Measurements from ENCODE around the gene MUCL3. TPM values are rescaled to one million over a fixed set of nuclear protein-coding genes. Genes with fewer than 3 reads are reported as not detected.

The MUCL3 gene
- total RNA-seq, 1 experiment from 2014 or later = 0.15 TPM

GRCh38 chr6:30960907-30961673, 20.3 kb downstream of the MUCL3 start:
- Histone ChIP-seq H3K4me1 (ENCODE audit: control insufficient read depth in 1 of 2, insufficient read depth in 2 of 2, low read length in 2 of 2) (no peaks in the 10 kb centered on the region; a peak in 1 of 4 replicates), H3K4me3 (replicated peaks in 1 of 2; ENCODE audit: low read depth in 1 of 2, low read length in 2 of 2) (no peak overlapping the region), H3K4me2 (ENCODE audit: low read length) (no peak overlapping the region), H3K27me3 (ENCODE audit: insufficient read depth, low read length) (no peaks in the 10 kb centered on the region), H4K20me1 (ENCODE audit: insufficient read depth) (no peaks in the 10 kb centered on the region), H3K27ac (ENCODE audit: low read depth, low read length) (no peak overlapping the region), H3K9me3 (ENCODE audit: control insufficient read depth in 1 of 2, insufficient read depth in 1 of 2, low read depth in 1 of 2, low read length in 2 of 2) (no peaks in the 10 kb centered on the region), H3K9ac (ENCODE audit: low read length) (no peak overlapping the region), H3K79me2 (ENCODE audit: insufficient read depth, low read length) (no peaks in the 10 kb centered on the region), H3K9me2 (ENCODE audit: insufficient read depth) (no peaks in the 10 kb centered on the region), H2AFZ (ENCODE audit: low read depth, low read length, poor library complexity, severe bottlenecking) (no peak overlapping the region), H3K36me3 (ENCODE audit: control insufficient read depth in 1 of 2, insufficient read depth in 2 of 2, low read length in 2 of 2) (no peaks in the 10 kb centered on the region)
- ATAC-seq = no peak
- no peak for DNase-seq (ENCODE audit: low read depth, low spot score)
- CTCF ChIA-PET = no interaction called here
- RAD21 ChIA-PET (ENCODE audit: low non-redundant PET in 1 of 2, low total read pairs in 2 of 2, uncharacterized antibody in 2 of 2, unreplicated experiment in 2 of 2) = no interaction called here
- intact Hi-C loops (cut with micrococcal nuclease) = no loop called here
- TF ChIP-seq MAX (IDR thresholded peaks at IDR 0.05) = no peak
- no peak for TF ChIP-seq SIN3A (IDR thresholded peaks at IDR 0.05; ENCODE audit: low read depth)
- no peak for TF ChIP-seq POLR2A (IDR thresholded peaks at IDR 0.05; ENCODE audit: borderline replicate concordance, extremely low read depth, insufficient read depth, insufficient read length)
- TF ChIP-seq POLR2AphosphoS5 (IDR thresholded peaks at IDR 0.05; ENCODE audit: low read depth, low read length) = no peak
- TF ChIP-seq EGR1 (IDR thresholded peaks at IDR 0.05; ENCODE audit: low read depth) = no peak
- no peak for TF ChIP-seq RAD21 (IDR thresholded peaks at IDR 0.05; ENCODE audit: low read depth)
- no peak for TF ChIP-seq CTCF (IDR thresholded peaks at IDR 0.05 in 2 of 3, conservative IDR thresholded peaks at IDR 0.05 in 1 of 3; ENCODE audit: borderline replicate concordance in 1 of 3, insufficient read depth in 1 of 3, low read depth in 2 of 3, low read length in 2 of 3)
- no peak for TF ChIP-seq FOSL1 (IDR thresholded peaks at IDR 0.05; ENCODE audit: low read depth)
- TF ChIP-seq ZFX (IDR thresholded peaks at IDR 0.05) = no peak
- TF ChIP-seq REST (IDR thresholded peaks at IDR 0.05; ENCODE audit: low read depth) = no peak
- TF ChIP-seq CEBPB (IDR thresholded peaks at IDR 0.05; ENCODE audit: low read depth) = no peak
- TF ChIP-seq EZH2phosphoT487 (IDR thresholded peaks at IDR 0.05; ENCODE audit: borderline replicate concordance) = no peak
- no TSS peak for BruUV-seq (replicated peaks)
- POLR2A ChIA-PET = no interaction called here
